SJSA1 (cell line): ENCODE results near the gene CIB4. TPM values are rescaled to one million over a fixed set of nuclear protein-coding genes. Genes with fewer than 3 reads are reported as not detected.

Experiments
- DNase-seq, 2 experiments: peaks; one replicate each; pipeline ENCODE4 v3.0.0-alpha.2; 2015 to 2020; ENCODE audit warnings: low spot score in 2 of 2, low read depth in 1 of 2
- H3K27ac ChIP-seq: fragments of 250-450 bp; sonication (Bioruptor Pico); 2 replicates; pipeline ENCODE4 v1.5.1; 2020; ENCODE audit warnings: mild to moderate bottlenecking, moderate library complexity
- H3K27me3 ChIP-seq: fragments of 250-450 bp; sonication (Bioruptor Pico); replicated peaks from 2 replicates; pipeline ENCODE4 v1.5.1; 2020; ENCODE audit warnings: mild to moderate bottlenecking, moderate library complexity
- H3K36me3 ChIP-seq: fragments of 250-450 bp; sonication (Bioruptor Pico); 2 replicates; pipeline ENCODE4 v1.5.1; 2020; ENCODE audit warnings: mild to moderate bottlenecking
- H3K4me1 ChIP-seq: fragments of 250-450 bp; sonication (Bioruptor Pico); replicated peaks from 2 replicates; pipeline ENCODE4 v1.6.1; 2021; ENCODE audit warnings: mild to moderate bottlenecking
- H3K4me3 ChIP-seq: fragments of 250-450 bp; sonication (Bioruptor Pico); 2 replicates; pipeline ENCODE4 v1.5.1; 2020; ENCODE audit warnings: mild to moderate bottlenecking
- H3K9me3 ChIP-seq: fragments of 250-450 bp; sonication (Bioruptor Pico); replicated peaks from 2 replicates; pipeline ENCODE4 v1.5.1; 2020; ENCODE audit warnings: mild to moderate bottlenecking
- total RNA-seq: library from RNA; depleted of rRNA; stranded (reverse); fragments of >200 nt; shearing (Covaris generic); gene quantifications from 2 replicates; pipeline ENCODE4 v1.2.3, GENCODE V29; 2014

The CIB4 gene
- total RNA-seq, 1 experiment from 2014 or later: not detected

- no peaks in the 10 kb centered on the region for H3K4me1 ChIP-seq
- H3K4me3 ChIP-seq: no peak overlapping the region
- peaks cover 65% of the 10 kb centered on the region for H3K27me3 ChIP-seq
- no peaks in the 10 kb centered on the region for H3K36me3 ChIP-seq
- H3K27ac ChIP-seq: no peak overlapping the region
- H3K9me3 ChIP-seq: no peaks in the 10 kb centered on the region
- peak in 1 of 2 experiments; percentile 25 for DNase-seq
These were observed 50.1 kb downstream of the CIB4 start for GRCh38 chr2:26590980-26591618.

DNA sequence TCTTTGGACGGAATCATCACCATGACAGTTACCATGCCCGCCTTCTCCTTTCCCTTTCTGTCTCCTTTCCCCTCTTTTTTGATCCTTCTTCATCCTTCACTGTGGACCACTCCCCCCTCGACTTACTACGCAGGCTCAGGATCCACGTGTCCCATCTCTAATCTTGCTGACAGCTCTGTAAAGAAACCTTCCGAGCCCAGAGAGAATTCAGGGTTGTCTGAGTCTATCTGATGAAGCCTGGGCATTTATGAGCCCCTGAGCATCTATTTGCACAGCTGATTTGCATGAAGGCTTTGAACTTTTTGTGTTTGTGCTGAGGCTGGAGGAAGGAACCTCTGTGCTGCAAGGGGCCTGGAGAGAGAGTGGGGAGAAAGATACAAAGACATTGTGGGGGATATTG, 50.7 kb downstream of the CIB4 start:
- peaks cover 65% of the 10 kb centered on the region for H3K27me3 ChIP-seq
- no peak overlapping the region for H3K4me3 ChIP-seq
- H3K4me1 ChIP-seq: no peaks in the 10 kb centered on the region
- H3K36me3 ChIP-seq: no peaks in the 10 kb centered on the region
- H3K27ac ChIP-seq: no peak overlapping the region
- DNase-seq: peak in 1 of 2 experiments; percentile 6
- H3K9me3 ChIP-seq: no peaks in the 10 kb centered on the region

DNA sequence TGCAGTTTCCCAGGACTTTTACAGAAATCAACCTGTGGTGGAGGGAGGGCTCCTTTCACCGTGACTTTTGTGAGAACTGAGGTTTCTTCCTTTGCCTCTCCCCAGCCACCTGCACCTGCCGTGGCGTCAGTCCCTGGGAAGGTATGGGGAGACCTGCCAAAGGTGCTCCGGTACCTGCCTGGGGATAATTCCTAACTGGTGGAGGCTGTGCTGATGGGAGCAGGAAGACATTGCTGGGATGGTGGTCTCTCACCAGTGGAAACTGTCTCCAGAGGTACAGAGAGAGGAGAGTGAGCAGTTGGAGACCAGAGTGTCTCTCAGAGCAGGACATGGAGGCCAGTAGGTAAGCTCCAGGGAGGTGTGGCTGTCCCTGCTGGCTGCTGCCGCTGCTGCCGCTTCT, 52.6 kb downstream of the CIB4 start:
- no peaks in the 10 kb centered on the region for H3K9me3 ChIP-seq
- H3K4me3 ChIP-seq: no peak overlapping the region
- no peaks in the 10 kb centered on the region for H3K4me1 ChIP-seq
- peak in 1 of 2 experiments; percentile 15 for DNase-seq
- H3K36me3 ChIP-seq: no peaks in the 10 kb centered on the region
- peaks cover 67% of the 10 kb centered on the region for H3K27me3 ChIP-seq
- no peak overlapping the region for H3K27ac ChIP-seq

- no peak overlapping the region for H3K27ac ChIP-seq
- H3K27me3 ChIP-seq: peaks cover 66% of the 10 kb centered on the region
- DNase-seq: peak in 1 of 2 experiments; percentile 33
- H3K4me1 ChIP-seq: no peaks in the 10 kb centered on the region
- H3K9me3 ChIP-seq: no peaks in the 10 kb centered on the region
- H3K36me3 ChIP-seq: no peaks in the 10 kb centered on the region
- no peak overlapping the region for H3K4me3 ChIP-seq
These were observed 53.2 kb downstream of the CIB4 start for GRCh38 chr2:26587994-26588393.

DNA sequence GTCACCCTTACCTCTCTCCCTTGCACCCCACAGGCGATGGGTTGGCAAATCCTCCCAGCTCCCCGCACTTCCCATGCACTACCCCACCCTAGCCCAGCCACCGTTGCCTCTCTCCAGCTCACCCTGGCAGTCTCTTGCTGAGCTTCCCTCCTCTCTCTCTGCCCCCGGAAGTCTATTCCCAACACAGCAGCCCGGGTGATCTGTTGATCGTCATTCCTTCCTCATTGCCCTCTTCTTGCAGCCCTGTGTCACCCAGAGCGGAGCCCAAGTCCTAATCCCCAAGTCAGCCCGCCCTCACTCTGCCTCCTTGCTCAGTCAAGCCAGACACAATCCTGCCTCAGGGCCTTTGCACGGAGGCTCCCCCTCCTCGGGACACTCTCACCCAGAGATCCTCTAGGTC, 55.2 kb downstream of the CIB4 start:
- Histone ChIP-seq H3K4me1 (no peaks in the 10 kb centered on the region), H3K36me3 (no peaks in the 10 kb centered on the region), H3K9me3 (no peaks in the 10 kb centered on the region), H3K4me3 (no peak overlapping the region), H3K27ac (no peak overlapping the region), H3K27me3 (peaks cover 62% of the 10 kb centered on the region)
- DNase-seq: no peak

DNA sequence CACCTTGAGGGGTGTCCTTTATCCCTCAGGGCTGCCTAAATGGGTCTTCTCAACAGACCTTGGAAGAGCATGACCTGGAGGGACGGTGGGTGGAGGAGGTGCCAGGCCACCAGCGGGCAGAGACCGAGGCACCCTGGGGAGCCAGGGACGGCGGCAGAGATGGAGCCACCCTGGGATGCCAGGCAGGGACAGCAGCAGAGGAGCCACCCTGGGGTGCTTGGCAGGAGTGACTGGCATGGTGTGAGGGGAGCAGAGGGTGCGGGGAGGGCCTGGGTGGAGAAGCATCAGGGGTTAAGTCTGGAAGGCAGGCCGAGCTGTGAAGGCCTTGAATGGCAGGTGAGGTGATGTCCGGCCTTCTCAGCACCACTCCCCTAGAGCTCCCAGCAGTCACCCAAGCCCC, 56.1 kb downstream of the CIB4 start:
- no peak overlapping the region for H3K4me3 ChIP-seq
- DNase-seq: no peak
- H3K27me3 ChIP-seq: peaks cover 64% of the 10 kb centered on the region
- no peaks in the 10 kb centered on the region for H3K36me3 ChIP-seq
- H3K9me3 ChIP-seq: no peaks in the 10 kb centered on the region
- H3K4me1 ChIP-seq: no peaks in the 10 kb centered on the region
- H3K27ac ChIP-seq: no peak overlapping the region

DNA sequence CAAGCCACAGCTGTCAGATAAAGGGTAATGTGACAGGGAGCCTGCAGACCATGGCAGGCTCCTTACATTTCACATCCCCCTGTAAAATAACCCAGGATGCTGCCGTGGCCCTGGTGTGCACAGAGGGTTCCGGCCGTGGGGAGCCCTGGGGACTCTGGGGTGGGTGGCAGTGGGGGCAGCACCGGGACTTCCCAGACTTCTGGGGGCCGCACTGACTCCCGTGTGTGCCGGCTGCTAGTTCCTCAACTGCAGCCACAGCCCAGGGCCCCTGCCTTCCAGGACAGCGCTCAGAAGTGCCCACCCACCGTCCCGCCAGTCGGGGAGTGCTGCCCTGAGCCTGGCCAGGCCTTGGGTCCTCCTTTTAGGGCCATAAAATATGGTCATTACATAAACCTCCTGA, 56.5 kb downstream of the CIB4 start:
- Histone ChIP-seq H3K27ac (no peak overlapping the region), H3K4me3 (no peak overlapping the region), H3K36me3 (no peaks in the 10 kb centered on the region), H3K27me3 (peaks cover 61% of the 10 kb centered on the region), H3K9me3 (no peaks in the 10 kb centered on the region), H3K4me1 (no peaks in the 10 kb centered on the region)
- DNase-seq: no peak

GRCh38 chr2:26584191-26584590, 57.0 kb downstream of the CIB4 start:
- DNase-seq: no peak
- Histone ChIP-seq H3K27ac (no peak overlapping the region), H3K4me3 (no peak overlapping the region), H3K9me3 (no peaks in the 10 kb centered on the region), H3K36me3 (no peaks in the 10 kb centered on the region), H3K27me3 (peaks cover 58% of the 10 kb centered on the region), H3K4me1 (no peaks in the 10 kb centered on the region)

DNA sequence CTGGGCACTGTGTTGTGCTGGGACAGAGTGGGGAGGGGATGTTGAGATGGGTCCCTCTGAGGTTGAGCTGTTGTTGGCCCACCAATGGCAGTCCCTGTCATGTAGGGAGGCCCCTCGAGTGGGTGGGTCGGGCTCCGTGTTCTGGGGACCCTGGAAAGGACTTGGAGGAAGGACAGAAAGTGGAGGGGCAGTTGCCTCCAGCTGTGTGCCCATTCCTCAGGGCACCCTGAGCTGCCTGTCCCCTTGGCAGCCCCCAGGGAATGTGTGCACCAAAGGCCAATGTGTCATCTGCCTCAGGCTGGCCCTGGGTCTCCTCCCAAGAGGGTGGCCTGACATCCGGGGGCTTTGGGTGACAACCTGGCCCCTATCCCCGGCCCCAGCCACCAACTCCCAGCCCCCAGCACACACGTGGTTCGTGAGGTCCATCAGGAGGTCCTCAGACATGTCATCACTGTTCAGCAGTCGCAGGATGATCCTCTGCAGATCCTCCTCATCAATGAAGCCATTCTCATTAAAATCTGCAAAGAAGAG, 57.7 kb downstream of the CIB4 start:
- Histone ChIP-seq H3K9me3 (no peaks in the 10 kb centered on the region), H3K4me3 (no peak overlapping the region), H3K27me3 (peaks cover 57% of the 10 kb centered on the region), H3K36me3 (no peaks in the 10 kb centered on the region), H3K27ac (no peak overlapping the region), H3K4me1 (no peaks in the 10 kb centered on the region)
- no peak for DNase-seq

DNA sequence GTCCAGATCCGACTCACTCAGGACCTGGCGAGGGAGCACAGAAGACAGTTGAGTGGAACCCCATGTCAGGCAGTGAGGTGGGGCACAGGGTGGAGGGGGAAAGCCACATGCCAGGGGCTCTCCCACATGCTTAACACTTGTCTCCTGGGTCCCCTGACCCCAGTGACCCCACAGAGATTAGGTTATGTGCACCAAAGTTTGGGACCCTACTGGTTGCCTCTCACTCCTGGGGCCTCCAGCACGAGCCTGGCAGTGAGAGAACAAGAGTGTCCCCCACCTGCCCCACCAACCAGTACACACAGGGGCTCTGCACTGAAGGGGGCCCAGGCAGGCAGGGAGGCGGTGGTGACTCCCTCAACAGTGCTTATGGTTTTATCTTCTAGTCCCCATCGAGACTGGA, 58.3 kb downstream of the CIB4 start:
- Histone ChIP-seq H3K36me3 (no peaks in the 10 kb centered on the region), H3K4me1 (no peaks in the 10 kb centered on the region), H3K4me3 (no peak overlapping the region), H3K27me3 (peaks cover 53% of the 10 kb centered on the region), H3K27ac (no peak overlapping the region), H3K9me3 (no peaks in the 10 kb centered on the region)
- no peak for DNase-seq

DNA sequence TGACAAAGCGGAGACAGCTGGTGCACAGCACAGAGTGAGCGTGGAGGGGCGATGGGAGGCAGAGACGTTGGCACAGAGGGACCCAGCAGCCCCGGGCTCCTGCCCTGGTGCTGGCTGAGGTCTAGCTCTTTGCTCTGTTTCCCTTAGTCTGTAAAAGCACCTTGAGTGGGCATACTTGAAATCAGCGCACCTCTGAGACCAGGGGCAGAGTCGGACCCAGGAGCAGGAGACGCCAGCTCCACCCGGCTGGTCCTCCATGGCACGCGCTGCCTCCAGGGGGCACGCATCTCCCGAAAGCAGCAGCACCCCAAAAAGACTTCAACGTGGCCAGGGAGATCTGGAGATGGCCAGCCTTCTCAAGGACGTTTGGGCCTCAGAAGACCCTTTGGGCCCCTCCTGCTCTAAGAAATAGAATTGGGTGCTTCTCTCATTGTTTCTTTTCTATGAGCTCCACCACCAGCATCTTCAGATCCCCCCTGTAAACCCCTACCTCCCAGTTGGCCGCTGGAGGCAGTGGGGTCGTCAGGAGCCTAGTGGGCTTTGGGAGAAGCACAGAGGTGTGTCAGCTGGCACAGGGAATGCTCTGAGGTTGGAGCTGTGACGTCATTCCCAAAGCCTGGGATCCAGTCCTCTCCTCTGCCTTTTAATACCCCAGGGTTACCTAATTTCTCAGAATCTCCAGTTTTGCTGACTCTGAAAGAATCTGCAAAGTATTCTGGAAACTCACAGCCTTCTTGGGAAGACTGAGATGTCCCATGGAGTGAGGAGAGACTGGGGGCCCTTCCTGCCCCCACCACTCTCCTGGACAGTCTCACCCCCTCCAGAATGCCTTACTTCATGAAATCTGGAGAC, 58.9 kb downstream of the CIB4 start:
- Histone ChIP-seq H3K9me3 (no peaks in the 10 kb centered on the region), H3K4me1 (no peaks in the 10 kb centered on the region), H3K27ac (no peak overlapping the region), H3K4me3 (no peak overlapping the region), H3K27me3 (peaks cover 49% of the 10 kb centered on the region), H3K36me3 (no peaks in the 10 kb centered on the region)
- DNase-seq: no peak

- Histone ChIP-seq H3K4me3 (no peak overlapping the region), H3K27me3 (peaks cover 43% of the 10 kb centered on the region), H3K9me3 (no peaks in the 10 kb centered on the region), H3K36me3 (no peaks in the 10 kb centered on the region), H3K4me1 (no peaks in the 10 kb centered on the region), H3K27ac (no peak overlapping the region)
- no peak for DNase-seq
These were observed 59.7 kb downstream of the CIB4 start for GRCh38 chr2:26581266-26581990.

DNA sequence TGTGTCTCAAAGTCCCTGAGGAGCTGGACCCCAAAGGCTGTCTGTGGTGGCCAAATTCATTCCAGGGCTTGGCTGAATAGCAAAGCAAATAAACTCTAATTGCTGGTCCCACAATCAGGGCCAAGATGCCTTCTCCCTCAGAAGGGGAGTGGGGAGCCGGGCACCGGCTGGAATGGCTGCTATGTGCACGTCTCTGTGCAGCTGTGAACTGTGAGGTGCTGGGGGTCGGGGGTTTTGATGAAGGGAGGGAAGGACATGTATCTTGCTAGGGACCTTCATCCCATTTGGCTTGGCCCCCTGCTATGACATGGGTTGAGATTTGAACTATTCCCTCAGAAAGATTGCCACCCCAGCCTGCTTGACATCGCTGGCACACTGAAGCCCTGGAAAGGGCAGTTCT, 60.4 kb downstream of the CIB4 start:
- Histone ChIP-seq H3K4me3 (no peak overlapping the region), H3K27ac (no peak overlapping the region), H3K9me3 (no peaks in the 10 kb centered on the region), H3K36me3 (no peaks in the 10 kb centered on the region), H3K27me3 (peaks cover 37% of the 10 kb centered on the region), H3K4me1 (no peaks in the 10 kb centered on the region)
- no peak for DNase-seq

DNA sequence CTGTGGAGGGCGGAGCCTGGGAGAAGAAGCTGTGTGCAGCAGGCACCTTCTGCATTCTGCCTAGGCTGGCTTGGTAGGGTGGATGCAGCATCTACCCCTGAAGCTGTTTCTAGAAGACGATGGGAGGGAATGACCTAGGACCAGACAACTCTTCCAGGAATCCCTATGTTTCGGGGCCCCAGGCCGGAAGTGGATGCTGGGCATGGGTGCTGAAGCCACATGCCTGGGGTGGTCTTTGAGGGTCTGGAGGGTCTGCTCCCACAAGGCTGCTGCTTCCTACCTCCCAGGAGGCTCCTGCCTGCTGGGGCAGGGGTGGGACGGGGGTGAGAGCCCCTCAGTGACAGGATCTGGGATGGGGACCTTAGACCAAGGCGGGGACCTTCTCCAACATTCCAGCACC, 61.0 kb downstream of the CIB4 start:
- no peak for DNase-seq

More for the DNA sequence above, 61.0 kb downstream of the CIB4 start:
- H3K36me3 ChIP-seq: no peaks in the 10 kb centered on the region
- H3K27me3 ChIP-seq: peaks cover 31% of the 10 kb centered on the region
- H3K9me3 ChIP-seq: no peaks in the 10 kb centered on the region
- H3K27ac ChIP-seq: no peak overlapping the region
- no peaks in the 10 kb centered on the region for H3K4me1 ChIP-seq
- H3K4me3 ChIP-seq: no peak overlapping the region
